Measurements from ENCODE around the gene NR5A1.

DNA sequence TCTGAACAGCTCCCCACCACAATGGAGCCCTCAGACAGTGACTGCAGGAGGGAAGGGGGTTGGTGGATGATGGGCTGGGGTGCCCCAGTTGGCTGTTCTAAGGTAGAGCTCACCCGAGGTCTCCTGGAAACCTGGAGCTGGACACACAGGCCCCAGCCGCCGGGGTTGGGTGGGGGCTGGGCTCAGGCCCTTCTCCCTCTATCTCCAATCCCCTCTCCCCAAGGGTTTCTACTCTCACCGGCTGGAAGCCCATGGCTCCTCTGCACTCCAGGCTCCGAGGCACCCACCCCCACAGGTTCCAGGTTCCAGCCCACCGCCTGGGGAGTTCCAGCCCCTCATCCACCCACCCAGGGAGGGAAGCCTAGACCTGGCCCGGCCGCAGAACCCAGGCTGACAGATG, 766 bp downstream of the NR5A1 start:
- TF ChIP-seq, protein P1, sequence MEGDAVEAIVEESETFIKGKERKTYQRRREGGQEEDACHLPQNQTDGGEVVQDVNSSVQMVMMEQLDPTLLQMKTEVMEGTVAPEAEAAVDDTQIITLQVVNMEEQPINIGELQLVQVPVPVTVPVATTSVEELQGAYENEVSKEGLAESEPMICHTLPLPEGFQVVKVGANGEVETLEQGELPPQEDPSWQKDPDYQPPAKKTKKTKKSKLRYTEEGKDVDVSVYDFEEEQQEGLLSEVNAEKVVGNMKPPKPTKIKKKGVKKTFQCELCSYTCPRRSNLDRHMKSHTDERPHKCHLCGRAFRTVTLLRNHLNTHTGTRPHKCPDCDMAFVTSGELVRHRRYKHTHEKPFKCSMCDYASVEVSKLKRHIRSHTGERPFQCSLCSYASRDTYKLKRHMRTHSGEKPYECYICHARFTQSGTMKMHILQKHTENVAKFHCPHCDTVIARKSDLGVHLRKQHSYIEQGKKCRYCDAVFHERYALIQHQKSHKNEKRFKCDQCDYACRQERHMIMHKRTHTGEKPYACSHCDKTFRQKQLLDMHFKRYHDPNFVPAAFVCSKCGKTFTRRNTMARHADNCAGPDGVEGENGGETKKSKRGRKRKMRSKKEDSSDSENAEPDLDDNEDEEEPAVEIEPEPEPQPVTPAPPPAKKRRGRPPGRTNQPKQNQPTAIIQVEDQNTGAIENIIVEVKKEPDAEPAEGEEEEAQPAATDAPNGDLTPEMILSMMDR (IDR thresholded peaks at IDR 0.05), result no peak
- no peak for TF ChIP-seq POLR2A (IDR thresholded peaks at IDR 0.05)

Measured in uterus (tissue), 2 donors.